GM19043 (cell line): ENCODE data around the gene VRK1.

ENCODE experiments used
- ATAC-seq: cut with Tn5 transposase; IDR thresholded peaks from one replicate; pipeline ENCODE4 v1.9.1; 2021; ENCODE audit warnings: low read depth; ENCODE audit not compliant: unreplicated experiment

VRK1 gene

DNA sequence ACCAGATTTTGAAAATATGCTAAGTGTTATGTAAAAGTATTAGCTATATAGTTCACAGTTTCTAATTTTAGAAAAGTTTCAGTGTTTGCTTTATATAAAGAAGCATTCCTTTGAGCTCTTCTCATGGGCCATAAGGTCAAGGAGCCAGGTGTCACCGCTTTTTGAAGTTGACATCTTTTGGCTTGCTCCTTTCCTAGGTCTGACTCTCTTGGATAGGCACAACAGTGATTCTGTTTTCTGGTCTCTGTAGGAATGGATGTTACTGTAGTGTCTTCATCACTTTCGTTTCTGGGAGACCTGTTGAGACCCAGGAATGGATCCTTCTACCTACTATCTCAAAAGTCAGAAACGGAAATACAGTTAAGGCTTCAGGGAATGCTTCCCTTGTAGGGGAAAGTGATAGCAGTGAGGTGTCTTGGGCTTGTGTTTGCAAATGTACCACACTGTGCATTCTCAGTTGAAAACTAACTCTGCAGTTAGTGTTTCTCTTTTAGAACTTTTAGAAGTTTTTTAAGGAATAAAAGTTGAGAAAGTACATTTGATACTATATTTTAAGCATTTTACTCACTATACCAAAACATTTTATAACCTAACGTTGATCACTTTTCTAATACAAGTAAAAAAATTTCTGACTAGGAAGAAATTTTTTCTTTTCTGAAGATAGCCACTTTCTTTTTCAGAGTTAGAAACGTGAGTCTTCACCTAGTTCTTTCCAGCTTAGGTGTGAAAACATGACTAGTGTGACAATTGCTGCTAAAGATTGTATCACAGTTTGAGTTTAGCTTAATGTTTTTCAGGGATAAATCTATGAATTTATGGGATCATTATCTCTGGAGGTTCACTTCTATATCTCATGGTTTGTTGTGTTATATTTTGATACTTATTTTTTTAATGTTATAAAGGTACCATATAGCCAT lies 20.8 kb downstream of the VRK1 start:
- ATAC-seq = no peak

DNA sequence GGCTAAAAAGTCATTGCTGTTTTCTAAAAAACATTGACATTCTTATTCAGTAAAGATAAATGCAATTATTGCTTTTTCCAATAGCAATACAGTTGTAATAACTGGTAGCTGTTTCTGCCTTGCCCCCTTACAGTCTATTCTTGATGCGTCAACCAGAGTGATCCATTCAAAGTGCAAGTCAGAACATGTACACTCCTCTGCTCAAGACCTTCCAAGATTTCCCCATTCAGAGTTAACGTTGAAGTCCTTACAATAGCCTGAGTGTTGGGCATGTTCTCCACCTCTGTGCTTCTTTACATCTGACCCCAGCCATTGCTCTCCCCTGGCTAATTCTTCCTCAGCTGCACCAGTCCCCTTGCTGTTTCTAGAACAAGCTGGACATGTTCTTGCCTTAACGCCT lies 24.3 kb downstream of the VRK1 start:
- ATAC-seq = no peak

DNA sequence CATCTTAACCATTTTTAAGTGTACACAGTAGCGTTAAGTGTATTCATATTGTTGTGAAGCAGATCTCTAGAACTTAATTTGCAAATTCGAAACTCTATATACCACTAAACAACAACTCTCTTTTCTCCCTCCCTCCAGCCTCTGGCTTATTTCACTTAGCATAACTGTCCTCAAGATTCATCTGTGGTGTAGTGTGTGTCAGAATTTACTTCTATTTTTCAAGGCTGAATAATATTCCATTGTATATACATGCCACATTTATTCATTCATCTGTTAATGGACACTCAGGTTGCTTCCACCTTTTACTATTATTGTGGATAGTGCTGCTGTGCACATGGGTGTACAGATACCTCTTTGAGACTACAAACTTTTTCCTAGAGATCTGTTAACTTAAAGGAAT lies 26.5 kb downstream of the VRK1 start:
- ATAC-seq = no peak

DNA sequence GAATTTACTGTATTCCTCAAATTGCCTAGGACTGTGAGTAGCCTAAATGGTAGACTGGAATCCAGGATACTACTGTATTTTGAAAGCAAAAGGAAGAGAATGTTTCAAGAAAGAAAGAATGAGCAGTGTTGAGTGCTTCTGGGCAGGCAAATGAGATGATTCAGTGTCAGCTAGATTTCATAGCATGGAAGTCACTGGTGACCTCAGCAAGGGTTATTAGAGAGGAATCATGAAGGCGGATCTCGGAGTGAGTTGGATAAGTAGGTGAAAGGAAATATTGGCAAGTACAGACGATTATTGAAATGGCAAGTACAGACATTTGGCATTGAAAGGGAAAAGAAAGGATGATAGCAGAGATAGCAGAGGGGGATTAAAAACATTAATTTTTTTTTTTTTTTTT lies 27.1 kb downstream of the VRK1 start:
- ATAC-seq = no peak

DNA sequence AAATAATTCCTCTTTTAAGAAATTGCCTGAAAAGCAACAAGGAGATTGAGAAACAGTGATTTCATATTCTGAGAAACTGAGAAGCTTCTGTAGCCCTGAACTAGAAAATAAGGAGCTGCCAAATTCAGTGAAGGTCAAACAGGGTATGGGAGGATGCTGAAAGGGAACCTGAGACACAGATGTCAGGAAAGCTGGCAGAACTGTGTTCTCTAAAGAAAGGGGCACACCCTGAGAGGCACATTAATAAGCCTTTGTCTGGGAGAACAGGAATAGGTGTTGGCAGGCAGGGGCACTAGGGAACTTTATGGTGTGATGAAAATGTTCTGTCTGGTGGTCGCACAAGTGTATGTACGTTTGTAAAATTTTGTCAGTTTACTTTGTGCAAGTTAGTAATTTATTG lies 29.6 kb downstream of the VRK1 start:
- no peak for ATAC-seq

DNA sequence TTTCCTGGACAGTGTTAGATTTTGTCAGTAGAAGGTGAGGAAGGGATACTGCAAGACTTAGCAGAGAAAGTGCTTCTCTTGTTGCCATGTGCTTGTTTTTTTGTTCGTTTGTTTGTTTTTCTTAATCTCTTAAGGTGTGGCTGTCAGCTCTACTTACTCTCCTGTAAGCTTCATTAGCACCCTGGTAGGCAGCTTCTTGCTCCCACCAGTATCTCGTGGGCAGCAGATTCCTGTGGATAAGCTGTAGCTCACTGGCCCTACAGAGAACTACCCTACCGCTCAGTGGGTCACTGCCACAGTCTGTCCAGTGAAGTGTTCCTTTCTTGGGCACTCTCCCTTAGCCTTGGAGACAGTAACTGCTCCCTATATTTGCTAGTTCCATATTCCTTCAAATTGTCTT lies 30.1 kb downstream of the VRK1 start:
- no peak for ATAC-seq

DNA sequence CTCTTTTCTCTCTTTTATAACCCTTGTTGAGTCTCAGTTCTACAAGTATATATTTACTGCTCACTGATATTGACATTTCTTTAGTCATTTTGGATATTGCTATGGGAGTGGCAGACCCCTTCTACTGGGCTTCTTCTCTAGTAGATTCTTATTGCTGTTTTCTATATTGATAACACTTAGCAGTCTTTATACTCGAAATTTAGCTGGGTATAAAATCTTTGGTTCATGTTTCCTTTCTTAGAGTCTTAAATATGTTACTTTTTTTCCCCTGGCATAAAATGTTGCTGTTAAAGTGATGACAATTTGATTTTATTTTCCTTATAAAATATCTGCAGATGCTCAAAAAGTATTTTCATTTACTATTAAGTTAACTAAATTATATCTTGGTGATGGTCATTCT lies 32.6 kb downstream of the VRK1 start:
- ATAC-seq = no peak

DNA sequence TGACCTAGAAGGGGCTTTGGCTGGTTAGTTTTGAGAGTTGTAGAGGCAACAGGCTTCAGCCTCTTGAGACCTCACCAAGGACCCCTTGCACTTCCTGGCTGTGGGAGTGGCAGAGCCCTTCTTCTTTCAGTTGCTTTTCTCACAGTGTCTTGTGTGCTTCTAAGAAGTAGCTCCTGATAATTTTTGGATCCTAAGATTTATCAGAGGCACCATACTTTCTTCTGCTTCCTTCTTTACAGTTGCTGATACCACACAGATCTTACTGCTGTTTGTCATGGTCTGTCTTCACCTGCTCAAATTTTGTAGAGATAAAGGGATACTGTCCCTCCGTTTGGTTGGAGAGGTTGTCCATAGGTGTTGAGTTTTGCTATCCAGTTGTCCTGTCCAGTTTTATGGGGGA lies 33.8 kb downstream of the VRK1 start:
- no peak for ATAC-seq

DNA sequence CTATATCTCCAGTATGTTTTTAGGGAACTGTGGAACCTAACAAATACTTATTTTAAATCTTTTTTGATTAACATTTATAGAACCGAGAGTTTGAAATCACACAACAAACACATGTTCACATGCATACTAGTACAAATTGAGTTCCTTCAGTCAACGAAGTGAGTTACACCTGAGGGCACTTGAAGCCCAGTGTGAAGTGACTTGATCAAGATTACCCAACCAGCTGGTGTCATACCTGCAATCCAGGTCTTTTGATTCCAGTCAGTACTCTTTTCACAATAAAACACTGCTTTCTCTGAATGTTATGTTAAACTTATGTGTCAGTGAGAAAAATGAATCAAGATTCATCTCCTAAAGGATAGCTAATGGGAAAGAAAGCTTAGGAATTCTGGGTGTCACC lies 35.2 kb downstream of the VRK1 start:
- ATAC-seq = no peak

DNA sequence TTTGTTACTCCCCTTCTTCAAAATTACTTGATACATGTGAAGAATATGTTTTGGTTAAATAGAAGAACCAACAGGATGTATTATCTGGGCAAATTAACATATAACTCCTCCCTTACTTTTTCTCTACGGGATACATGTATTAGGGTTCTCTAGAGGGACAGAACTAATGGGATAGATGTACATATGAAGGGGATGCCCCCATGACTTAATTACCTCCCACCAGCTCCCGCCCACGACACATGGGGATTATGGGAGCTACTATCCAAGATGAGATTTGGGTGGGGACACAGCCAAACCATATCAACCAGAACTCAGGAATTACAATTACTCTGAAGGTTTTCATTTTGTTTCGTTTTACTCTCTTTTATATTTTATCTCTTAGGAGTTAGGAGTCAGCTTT lies 41.3 kb downstream of the VRK1 start:
- no peak for ATAC-seq

DNA sequence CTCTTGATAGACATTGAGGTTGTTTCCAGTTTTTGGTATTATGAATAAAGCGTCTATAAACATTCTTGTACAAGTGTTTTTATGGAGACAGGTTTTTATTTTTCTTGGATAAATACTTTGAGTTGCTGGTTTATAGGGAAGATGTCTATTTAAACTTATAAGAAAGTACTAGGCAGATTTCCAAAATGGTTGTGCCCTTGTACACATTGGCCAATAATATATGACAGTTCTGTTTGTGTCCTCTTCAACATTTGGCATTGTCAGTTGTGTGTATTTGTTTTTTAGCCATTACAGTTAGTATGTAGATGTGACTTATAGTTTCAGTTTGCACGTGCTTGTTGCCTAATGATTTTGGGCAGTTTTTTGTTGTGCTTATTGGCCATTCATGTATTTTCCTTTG lies 42.1 kb downstream of the VRK1 start:
- no peak for ATAC-seq

DNA sequence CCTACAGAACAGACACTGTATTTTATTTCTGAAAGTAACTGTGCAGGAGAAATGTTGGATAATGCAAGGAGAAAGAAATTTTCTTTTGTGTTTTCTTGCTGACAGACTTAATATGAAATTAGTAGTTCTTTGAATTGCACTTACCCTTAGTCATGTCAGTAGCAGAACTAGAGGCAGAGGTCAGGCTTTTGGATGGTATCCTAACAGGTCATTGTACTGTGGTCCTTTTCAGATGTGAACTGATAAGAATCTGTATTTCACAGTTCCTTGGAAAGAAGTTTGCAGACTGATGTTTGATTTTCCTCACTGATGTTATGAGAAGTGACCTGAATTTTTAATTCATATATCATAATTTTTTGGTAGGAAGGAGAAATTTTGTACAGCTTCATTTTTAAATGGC lies 46.0 kb downstream of the VRK1 start:
- no peak for ATAC-seq

DNA sequence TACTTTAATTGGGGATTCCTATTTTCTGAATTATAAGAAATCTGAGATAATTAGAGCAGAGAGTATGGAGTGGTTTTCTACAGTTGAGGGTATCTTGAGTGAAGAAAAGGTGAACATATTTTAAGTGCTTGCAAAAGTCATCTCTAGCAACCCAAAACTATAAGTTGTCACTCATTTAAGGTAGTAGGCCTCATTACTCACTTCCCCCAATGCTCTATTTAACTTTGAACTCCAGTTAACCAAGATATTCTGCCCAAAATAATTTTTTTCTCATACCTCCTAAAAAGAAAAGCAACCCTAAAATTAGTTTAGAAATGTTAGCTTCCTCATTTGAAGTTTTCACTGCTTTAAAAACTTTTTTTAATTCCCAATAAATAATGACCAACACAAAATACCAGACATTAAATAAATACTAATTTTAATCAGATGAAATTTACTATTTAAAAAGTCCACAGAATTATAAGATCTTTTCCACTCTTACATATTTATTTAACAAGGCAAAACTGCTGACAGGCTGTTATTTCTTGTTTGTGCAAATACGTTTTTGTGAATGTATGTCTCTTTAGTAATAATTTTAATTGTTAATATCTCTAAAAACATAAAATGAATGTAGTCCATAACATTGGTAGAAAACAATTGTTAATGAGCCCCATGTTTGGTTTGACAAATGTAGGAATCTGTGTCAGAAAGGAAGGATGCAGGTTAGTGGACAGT lies 47.8 kb downstream of the VRK1 start:
- no peak for ATAC-seq

DNA sequence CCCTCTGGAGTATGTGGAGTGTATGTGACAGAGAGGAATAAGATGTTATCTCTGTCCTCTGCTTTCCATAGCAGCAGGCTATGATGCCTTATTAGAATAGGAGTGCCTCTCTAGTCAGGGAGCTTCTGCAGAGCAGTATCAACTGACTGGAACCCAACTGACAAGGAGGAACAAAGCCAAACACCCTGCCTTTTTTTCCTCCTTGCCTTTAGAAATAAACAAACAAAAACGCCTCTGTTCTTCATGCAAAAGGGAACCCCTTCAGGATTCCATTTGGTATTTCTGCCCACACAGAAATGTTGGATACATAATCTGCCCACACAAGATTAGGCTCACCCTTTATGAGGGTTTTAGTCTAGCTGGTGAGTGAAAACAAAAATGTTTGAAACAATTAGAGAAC lies 50.3 kb downstream of the VRK1 start:
- ATAC-seq = no peak

DNA sequence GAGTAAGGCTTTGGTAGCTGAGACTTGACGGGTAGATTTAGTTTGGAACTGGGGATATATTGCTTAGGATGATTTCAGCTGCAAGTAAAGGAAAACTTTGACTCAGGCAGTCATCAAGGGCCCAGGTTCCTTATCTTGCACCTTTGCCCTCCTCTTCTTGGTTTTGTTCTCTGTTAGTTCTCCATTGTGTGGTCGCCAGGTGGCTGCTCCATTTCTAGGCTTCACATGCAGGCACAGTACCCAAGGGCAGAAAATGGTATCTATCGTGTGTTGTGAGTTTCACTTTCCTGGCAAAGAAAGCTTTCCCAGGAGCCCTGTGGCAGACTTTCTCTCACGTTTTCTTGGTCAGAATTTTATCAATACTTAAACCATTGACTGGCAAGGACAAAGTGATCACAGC lies 50.8 kb downstream of the VRK1 start:
- no peak for ATAC-seq

DNA sequence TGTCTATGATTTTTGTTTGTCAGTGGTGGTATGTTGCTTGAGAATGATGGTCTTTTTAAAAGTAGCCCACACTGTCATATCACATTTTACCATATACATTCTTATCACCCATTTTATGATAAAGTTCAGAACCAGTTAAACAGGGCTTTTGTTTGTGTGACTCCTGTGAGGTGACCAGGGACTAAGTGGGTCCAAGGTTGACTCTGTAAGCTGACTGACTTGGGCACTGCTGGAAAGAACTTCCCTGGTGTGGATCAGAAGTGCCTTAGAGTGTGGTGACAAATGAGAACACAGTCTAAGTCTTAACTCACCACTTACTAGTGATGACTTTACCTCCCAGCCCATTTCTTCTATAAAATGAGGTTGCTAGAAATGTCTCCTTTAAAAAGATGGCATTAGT lies 52.6 kb downstream of the VRK1 start:
- ATAC-seq = no peak

DNA sequence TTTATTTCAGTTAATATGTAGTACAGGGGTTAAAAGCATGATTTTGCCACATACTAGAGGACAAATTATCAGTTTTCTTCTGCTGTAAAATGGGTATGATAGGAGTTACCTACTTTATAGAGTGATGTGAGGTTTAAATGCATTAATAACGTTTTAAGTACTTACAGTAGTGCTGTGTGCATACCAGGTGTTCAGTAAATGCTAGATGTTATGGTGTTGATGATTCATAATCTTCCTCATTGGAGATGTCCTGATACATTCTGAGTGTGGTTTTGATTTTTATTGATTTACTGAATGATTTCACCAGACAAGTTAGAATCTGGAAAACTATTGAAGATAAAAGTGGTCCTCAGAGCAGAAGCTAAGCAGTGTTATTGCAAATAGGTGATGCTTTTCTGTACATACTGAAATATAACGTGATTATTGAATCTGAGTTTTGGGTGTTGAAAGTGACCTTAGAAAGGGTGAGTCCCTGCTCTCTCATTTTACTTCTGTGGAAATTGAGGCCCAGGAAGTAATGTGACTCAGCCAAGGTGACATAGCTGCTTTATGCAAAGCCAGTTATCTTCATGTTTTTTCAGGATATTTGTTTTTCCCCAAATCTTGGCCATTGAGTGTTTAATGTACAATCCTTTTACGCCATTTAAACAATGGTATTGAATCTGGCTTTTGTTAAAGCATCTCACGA lies 54.7 kb downstream of the VRK1 start:
- ATAC-seq = no peak

DNA sequence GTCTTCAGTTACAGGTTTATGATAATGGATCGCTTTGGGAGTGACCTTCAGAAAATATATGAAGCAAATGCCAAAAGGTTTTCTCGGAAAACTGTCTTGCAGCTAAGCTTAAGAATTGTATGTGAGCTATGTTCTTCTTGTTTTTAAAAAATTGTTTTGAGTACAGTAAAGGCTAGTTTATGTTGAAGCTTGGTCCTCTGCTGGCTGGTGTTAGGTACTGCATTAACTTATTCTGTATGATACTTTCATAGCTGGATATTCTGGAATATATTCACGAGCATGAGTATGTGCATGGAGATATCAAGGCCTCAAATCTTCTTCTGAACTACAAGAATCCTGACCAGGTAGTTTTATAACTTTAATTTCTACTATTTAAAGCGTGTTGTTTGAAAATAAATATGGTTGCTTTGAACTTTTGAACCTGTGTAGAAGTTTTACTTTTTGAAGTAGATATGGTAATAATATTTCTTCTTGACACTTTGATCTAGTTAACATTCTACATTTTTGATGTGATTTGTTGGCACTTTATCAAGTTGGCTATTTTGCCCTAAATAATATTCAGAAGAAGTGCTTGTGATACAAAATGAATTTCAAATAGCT lies 55.7 kb downstream of the VRK1 start:
- peak; percentile 47 for ATAC-seq

DNA sequence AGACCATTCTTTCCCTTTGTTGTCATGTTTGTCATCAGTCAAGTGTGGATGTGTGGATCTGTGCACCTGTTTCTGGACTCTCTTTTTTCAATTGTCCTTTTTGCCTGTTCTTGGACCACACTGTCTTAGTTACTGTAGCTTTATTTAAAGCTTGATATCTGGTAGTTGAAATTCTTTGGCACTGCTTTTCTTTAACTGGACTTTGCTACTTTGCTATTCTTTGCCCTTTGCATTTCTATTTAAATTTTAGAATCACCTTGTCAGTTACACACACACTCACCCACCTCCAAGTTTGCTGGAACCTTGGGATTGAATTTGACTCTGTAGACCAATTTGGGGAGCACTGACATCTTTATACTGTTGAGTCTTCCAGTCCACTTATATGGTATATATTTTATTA lies 61.5 kb downstream of the VRK1 start:
- no peak for ATAC-seq

DNA sequence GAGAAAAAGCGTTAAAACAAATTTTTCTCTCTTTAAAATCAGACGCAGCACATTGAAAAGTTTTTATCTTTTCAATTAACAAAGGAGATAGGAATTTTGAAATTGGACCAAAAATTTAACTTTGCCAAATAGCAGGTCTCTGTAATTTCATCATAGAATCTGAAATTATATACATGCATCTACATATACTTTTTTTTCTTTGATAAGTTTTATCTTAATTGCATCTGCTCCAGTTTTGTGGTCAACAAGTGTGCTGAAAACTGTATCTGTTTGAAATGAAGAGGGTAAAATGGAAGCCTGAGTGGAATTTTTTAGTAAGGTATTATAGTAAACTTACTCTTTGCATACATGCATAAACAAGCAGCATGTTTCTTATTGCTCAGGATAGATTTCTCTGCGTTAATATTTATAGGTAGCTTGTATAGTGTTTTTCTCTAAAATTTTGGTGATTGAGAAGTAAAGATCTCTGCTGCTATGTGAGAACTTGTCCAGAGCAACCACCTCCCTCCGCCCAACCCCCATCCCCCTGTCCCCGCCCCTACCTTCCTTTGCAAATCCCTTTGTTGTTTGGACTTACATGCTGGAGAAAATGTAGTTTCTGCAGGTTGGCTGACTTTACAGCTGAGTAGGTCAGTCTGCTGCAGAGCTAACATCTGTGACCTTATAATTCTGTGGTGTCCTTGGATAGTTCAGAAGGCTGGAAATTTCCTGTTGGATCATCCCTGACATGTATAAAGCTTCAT lies 64.6 kb downstream of the VRK1 start:
- ATAC-seq = no peak
